Panc1 (cell line): ENCODE results near the gene HMMR. TPM values are rescaled to one million over a fixed set of nuclear protein-coding genes. Genes with fewer than 3 reads are reported as not detected.

Source experiments
- ATAC-seq: fragments of 200-7000 bp; cut with Tn5 transposase; 2 replicates; pipeline ENCODE4 v1.9.1; 2020; ENCODE audit warnings: mild to moderate bottlenecking, moderate library complexity
- BruUV-seq: library from RNA; stranded (reverse); fragments of 400-500 nt; replicated peaks from 2 replicates; lab custom pipeline; 2021; lab: Mats Ljungman, UMichigan
- CTCF ChIA-PET: fragments of 300-600 bp; sonication (Branson Sonifier 250); formaldehyde crosslinking; loops from one replicate; lab custom pipeline; 2022; ENCODE audit warnings: antibody characterized with exemption; lab: Charles Lee
- POLR2A ChIA-PET: fragments of 300-600 bp; sonication (Branson Sonifier 250); formaldehyde crosslinking; loops from one replicate; lab custom pipeline; 2022; ENCODE audit warnings: antibody characterized with exemption; lab: Charles Lee
- DNase-seq: peaks from one replicate; pipeline ENCODE4 v3.0.0-alpha.2; 2010; ENCODE audit warnings: low read depth, low spot score
- H3K27ac ChIP-seq: 2 replicates; pipeline ENCODE4 v1.5.1; 2011; ENCODE audit warnings: mild to moderate bottlenecking, low read length, inconsistent platforms
- H3K27me3 ChIP-seq: fragments of 200-500 bp; sonication (Bioruptor generic); 2 replicates; pipeline ENCODE4 v1.6.0; 2014; ENCODE audit warnings: low read length, inconsistent platforms; ENCODE audit not compliant: control insufficient read depth, insufficient read depth
- H3K36me3 ChIP-seq: fragments of 200-500 bp; sonication (Bioruptor generic); 2 replicates; pipeline ENCODE4 v1.5.1; 2014; ENCODE audit warnings: inconsistent platforms, mild to moderate bottlenecking, low read length, moderate library complexity; ENCODE audit not compliant: control insufficient read depth, insufficient read depth
- H3K4me1 ChIP-seq: 2 replicates; pipeline ENCODE4 v1.5.1; 2011; ENCODE audit warnings: inconsistent platforms, mild to moderate bottlenecking, low read length, moderate library complexity; ENCODE audit not compliant: control insufficient read depth, insufficient read depth
- H3K4me3 ChIP-seq, 2 experiments: 2 replicates each; pipeline ENCODE4 v1.5.1; 2011 to 2012; ENCODE audit warnings: low read depth in 2 of 2, low read length in 2 of 2, mild to moderate bottlenecking in 2 of 2, inconsistent platforms in 1 of 2, moderate library complexity in 1 of 2
- H3K9me3 ChIP-seq: fragments of 200-500 bp; sonication (Bioruptor generic); 2 replicates; pipeline ENCODE4 v1.5.1; 2014; ENCODE audit warnings: low read depth, mild to moderate bottlenecking, inconsistent platforms, low read length, moderate library complexity; ENCODE audit not compliant: control insufficient read depth, insufficient read depth
- POLR2AphosphoS5 ChIP-seq: IDR thresholded peaks from 2 replicates; pipeline ENCODE4 v1.6.1; 2012; ENCODE audit warnings: mild to moderate bottlenecking, low read depth, low read length, moderate library complexity
- SIN3A ChIP-seq: IDR thresholded peaks from 2 replicates; pipeline ENCODE4 v1.6.1; 2012; ENCODE audit warnings: low read depth, mild to moderate bottlenecking, low read length, moderate library complexity, borderline replicate concordance; ENCODE audit not compliant: insufficient read depth
- TCF7L2 ChIP-seq: IDR thresholded peaks from 2 replicates; pipeline ENCODE4 v1.6.1; 2011; ENCODE audit warnings: mild to moderate bottlenecking, low read depth, low read length, inconsistent platforms
- in situ Hi-C: cut with HindIII; loops from 2 replicates; pipeline ENCODE4 v1.10.0; 2016; ENCODE audit warnings: low sequenced_read_pairs, low pct_unique_long_range_greater_than_20kb
- intact Hi-C: fragments of 100-400 bp; cut with micrococcal nuclease; formaldehyde crosslinking; loops from one replicate; pipeline ENCODE4 v1.10.0; 2022; ENCODE audit not compliant: unreplicated experiment
- total RNA-seq: library from RNA; stranded (reverse); gene quantifications from one replicate; pipeline ENCODE4 v1.2.1, GENCODE V29; 2021; ENCODE audit not compliant: unreplicated experiment
- TF ChIP-seq, protein P1 (sequence below), 2 experiments: IDR thresholded peaks; 2 replicates each; pipeline ENCODE4 v1.6.1; 2011 to 2012; ENCODE audit warnings: low read depth in 2 of 2, control low read depth in 1 of 2, low read length in 1 of 2, mild to moderate bottlenecking in 1 of 2, moderate library complexity in 1 of 2; ENCODE audit not compliant: insufficient read depth in 1 of 2
- TF ChIP-seq, protein P2 (sequence below): fragments of 450-650 bp; IDR thresholded peaks from 2 replicates; pipeline ENCODE4 v1.5.1; 2017; ENCODE audit warnings: mild to moderate bottlenecking

HMMR gene
- total RNA-seq, 1 experiment from 2014 or later: 42.5 TPM

DNA sequence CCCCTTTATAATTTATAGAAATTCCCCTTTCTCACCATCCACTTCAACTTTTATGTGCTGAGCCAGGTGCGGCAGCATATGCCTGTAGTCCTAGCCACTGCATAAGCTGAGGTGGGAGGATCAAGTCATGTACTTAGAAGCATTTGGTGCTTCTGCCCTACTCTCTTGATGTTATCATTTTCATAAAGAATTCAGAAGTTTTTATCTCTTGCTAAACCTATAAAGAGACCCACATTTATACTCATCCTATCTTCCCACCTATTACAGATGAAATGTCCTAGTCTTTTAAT, 18.5 kb downstream of the HMMR start:
- ChIA-PET POLR2A (no interaction called here), CTCF (no interaction called here)
- no peaks in the 10 kb centered on the region; the same call in 1 of the 2 replicates for H3K4me1 ChIP-seq
- peaks cover 55% of the 10 kb centered on the region for H3K36me3 ChIP-seq
- TF ChIP-seq, protein P1, sequence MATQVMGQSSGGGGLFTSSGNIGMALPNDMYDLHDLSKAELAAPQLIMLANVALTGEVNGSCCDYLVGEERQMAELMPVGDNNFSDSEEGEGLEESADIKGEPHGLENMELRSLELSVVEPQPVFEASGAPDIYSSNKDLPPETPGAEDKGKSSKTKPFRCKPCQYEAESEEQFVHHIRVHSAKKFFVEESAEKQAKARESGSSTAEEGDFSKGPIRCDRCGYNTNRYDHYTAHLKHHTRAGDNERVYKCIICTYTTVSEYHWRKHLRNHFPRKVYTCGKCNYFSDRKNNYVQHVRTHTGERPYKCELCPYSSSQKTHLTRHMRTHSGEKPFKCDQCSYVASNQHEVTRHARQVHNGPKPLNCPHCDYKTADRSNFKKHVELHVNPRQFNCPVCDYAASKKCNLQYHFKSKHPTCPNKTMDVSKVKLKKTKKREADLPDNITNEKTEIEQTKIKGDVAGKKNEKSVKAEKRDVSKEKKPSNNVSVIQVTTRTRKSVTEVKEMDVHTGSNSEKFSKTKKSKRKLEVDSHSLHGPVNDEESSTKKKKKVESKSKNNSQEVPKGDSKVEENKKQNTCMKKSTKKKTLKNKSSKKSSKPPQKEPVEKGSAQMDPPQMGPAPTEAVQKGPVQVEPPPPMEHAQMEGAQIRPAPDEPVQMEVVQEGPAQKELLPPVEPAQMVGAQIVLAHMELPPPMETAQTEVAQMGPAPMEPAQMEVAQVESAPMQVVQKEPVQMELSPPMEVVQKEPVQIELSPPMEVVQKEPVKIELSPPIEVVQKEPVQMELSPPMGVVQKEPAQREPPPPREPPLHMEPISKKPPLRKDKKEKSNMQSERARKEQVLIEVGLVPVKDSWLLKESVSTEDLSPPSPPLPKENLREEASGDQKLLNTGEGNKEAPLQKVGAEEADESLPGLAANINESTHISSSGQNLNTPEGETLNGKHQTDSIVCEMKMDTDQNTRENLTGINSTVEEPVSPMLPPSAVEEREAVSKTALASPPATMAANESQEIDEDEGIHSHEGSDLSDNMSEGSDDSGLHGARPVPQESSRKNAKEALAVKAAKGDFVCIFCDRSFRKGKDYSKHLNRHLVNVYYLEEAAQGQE (IDR thresholded peaks at IDR 0.05; ENCODE audit: insufficient read depth in 1 of 2, low read depth in 2 of 2, low read length in 1 of 2): no peak
- TF ChIP-seq TCF7L2 (no peak), POLR2AphosphoS5 (no peak), SIN3A (no peak)
- TF ChIP-seq, protein P2, sequence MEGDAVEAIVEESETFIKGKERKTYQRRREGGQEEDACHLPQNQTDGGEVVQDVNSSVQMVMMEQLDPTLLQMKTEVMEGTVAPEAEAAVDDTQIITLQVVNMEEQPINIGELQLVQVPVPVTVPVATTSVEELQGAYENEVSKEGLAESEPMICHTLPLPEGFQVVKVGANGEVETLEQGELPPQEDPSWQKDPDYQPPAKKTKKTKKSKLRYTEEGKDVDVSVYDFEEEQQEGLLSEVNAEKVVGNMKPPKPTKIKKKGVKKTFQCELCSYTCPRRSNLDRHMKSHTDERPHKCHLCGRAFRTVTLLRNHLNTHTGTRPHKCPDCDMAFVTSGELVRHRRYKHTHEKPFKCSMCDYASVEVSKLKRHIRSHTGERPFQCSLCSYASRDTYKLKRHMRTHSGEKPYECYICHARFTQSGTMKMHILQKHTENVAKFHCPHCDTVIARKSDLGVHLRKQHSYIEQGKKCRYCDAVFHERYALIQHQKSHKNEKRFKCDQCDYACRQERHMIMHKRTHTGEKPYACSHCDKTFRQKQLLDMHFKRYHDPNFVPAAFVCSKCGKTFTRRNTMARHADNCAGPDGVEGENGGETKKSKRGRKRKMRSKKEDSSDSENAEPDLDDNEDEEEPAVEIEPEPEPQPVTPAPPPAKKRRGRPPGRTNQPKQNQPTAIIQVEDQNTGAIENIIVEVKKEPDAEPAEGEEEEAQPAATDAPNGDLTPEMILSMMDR: no peak
- no peak overlapping the region for H3K27ac ChIP-seq
- H3K9me3 ChIP-seq: no peaks in the 10 kb centered on the region
- no peak overlapping the region for H3K4me3 ChIP-seq
- no TSS peak for BruUV-seq
- H3K27me3 ChIP-seq: no peaks in the 10 kb centered on the region
- DNase-seq (no peak), ATAC-seq (no peak)
- in situ Hi-C loops (no loop called here), intact Hi-C loops (no loop called here)

DNA sequence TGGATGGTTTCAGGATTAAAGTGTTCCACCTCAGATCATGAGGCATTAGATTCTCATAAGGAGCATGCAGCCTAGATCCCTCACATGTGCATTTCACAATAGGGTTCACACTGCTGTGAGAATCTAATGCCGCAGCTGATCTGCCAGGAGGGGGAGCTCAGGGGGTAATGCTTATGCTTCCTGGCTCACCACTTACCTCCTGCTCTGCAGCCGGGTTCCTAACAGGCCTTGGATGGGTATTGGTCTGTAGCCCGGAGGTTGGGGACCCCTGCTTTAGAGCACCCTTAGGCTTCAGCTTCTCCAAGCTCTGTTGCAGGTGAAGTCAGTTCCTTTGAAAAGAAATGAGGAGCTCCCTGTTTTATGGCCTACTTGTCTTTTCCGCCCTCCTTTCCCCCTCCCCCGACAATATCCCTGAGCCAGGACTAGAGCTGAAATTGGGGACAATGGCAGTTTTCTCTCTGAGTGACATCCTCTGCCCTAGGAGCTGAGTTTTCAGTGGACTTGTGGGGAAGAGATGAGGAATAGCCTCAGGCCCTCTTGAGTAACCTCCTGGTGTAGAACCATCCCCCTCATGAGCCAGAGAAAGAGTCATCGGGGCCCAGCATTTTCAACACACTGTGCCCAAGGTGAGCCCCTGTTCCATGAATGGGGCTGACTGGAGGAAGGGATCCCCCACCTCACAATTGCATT, 28.8 kb downstream of the HMMR start:
- POLR2A ChIA-PET: no interaction called here
- H3K27me3 ChIP-seq: no peaks in the 10 kb centered on the region
- in situ Hi-C loops (no loop called here), intact Hi-C loops (no loop called here)
- CTCF ChIA-PET: no interaction called here
- H3K36me3 ChIP-seq: peaks cover 24% of the 10 kb centered on the region
- TF ChIP-seq, protein P2: peak; percentile 45
- TF ChIP-seq POLR2AphosphoS5: no peak
- no peaks in the 10 kb centered on the region for H3K9me3 ChIP-seq
- ATAC-seq: peak; percentile 75
- DNase-seq: no peak
- BruUV-seq: no TSS peak
- H3K4me3 ChIP-seq: no peak overlapping the region
- H3K4me1 ChIP-seq: no peaks in the 10 kb centered on the region
- no peak overlapping the region for H3K27ac ChIP-seq
